Medulla oblongata (tissue), 1 donor: ENCODE measurements around the gene TMEM79.

Source experiments
- DNase-seq: peaks from one replicate; pipeline ENCODE4 v3.0.0-alpha.2; 2015; ENCODE audit errors: extremely low spot score

Gene TMEM79

GRCh38 chr1:156263288-156263655 is 20.9 kb upstream of the TMEM79 start:
- DNase-seq = no peak

- no peak for DNase-seq
Measured at GRCh38 chr1:156266051-156266450, 18.1 kb upstream of the TMEM79 start.

DNA sequence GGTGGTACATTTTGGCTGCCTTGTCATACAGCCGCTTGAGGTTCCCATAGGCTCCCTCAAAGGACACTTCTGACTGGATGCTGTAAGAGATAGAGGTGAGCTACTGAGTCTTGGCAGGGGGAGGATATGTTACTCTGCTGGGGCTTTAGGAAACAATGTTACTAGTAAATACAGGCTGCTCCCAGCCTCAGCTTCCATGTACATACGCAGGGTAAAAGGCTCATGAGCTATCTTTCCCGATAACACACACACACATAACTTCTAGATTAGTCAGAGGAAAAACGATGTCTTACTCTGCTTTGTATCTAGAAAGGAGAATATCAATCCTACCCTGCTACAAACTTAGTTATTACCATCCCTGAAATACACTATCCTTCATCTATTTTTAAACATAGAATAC is 15.8 kb upstream of the TMEM79 start:
- no peak for DNase-seq

- no peak for DNase-seq
Measured at GRCh38 chr1:156270314-156270713, 13.8 kb upstream of the TMEM79 start.

DNA sequence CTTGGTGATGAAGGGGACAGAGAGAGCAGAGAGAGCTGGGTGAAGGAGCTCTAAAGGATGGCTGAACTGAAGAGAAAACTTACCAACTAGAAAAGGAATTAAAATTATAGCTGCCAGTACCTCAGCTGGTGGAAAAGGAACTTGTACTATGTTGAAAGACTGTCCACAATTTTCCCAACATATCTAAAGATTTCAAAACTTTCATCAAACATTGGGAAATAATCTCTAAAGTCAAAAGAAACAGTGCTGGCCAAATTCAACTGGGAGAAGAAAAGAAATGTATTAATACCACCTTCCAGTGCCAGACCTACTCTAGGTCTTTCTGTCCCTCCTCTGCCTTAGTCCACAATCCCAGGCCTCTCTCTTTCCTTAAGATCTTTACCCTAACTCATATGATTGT is 7.6 kb upstream of the TMEM79 start:
- no peak for DNase-seq

- no peak for DNase-seq
Measured at GRCh38 chr1:156276966-156277381, 7.2 kb upstream of the TMEM79 start.

- no peak for DNase-seq
Measured at GRCh38 chr1:156279837-156280236, 4.3 kb upstream of the TMEM79 start.

GRCh38 chr1:156281281-156281680 is 2.8 kb upstream of the TMEM79 start:
- DNase-seq = no peak

- DNase-seq = peak; percentile 34
Measured at GRCh38 chr1:156281693-156282478, 2.2 kb upstream of the TMEM79 start.

DNA sequence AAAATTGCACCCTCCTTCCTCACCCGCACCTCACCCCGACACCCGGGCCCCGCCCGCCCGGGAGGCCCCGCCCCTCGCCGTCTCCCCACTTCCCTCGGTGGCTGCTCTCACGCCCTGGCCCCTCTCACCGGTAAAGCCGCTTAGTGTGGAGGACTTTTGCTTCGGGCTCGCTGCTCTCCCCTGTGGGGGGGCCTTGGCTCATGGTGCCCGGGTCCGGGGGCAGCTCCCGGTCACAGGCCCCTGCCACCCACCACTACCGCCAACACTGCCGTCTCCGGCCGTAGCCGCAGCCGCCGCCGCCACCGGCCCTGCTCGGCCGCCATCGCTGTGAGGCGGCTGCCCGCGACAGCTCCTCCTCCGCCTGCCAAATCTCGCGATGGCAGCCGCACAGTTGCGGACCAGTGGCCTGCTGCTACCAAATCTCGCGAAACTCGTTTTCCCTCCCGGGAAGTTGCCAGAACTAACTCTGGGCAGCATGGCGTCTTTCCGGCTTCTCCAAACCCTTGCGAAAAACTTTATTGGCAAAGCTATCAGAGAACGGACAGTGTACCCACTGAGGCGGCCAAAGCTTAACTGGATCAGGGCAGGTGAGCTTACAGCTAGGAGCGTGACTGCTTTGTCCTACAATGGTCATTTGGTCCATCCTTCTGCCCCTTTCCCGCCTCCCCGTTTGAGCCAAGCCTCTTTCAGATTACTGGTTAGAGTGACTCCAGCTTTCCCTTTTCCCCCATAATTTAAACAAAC is 1.5 kb upstream of the TMEM79 start, which contains the start of gene SMG5:
Gene SMG5, minus strand, starts transcription at position 347 of the 744 bp plus-strand sequence. Its CDS starts 145 bp downstream, at position 202.
- peak; percentile 99 for DNase-seq

- DNase-seq = no peak
Measured at GRCh38 chr1:156283521-156283920, 604 bp upstream of the TMEM79 start.

DNA sequence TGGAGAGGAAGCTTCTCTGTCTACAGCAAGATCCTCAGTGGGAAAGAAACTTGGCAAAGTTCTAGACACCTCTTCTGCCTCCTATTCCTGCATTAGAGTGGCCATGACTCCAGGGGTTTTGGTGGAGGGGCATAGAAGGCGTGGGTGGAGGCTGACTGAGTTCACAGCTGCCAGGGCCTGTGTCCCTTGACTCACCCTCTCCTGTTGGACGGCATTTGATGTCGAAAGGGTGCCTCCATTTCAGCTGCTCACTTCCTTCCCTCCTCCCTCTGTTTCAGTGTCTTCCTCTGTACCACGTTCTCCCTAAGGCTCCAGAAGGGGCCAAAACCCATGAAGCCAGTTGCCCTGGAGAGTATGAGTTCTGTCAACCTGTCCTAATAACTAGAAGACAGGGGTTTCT is 632 bp downstream of the TMEM79 start:
- no peak for DNase-seq

- no peak for DNase-seq
Measured at GRCh38 chr1:156285437-156285836, 1.3 kb downstream of the TMEM79 start.

DNA sequence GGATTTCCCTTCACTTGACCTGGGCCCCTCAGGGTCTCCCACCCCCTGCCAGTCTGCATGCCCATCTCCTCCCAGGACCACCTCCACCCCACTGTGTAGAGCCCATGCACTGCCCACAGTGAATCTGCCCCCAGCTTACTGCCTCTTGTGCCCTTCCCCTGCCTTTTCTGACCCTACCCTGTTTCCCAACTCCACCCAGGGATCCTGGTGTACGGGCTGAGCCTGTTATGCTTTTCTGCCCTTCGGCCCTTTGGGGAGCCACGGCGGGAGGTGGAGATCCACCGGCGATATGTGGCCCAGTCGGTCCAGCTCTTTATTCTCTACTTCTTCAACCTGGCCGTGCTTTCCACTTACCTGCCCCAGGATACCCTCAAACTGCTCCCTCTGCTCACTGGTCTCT is 1.9 kb downstream of the TMEM79 start:
- DNase-seq = no peak

DNA sequence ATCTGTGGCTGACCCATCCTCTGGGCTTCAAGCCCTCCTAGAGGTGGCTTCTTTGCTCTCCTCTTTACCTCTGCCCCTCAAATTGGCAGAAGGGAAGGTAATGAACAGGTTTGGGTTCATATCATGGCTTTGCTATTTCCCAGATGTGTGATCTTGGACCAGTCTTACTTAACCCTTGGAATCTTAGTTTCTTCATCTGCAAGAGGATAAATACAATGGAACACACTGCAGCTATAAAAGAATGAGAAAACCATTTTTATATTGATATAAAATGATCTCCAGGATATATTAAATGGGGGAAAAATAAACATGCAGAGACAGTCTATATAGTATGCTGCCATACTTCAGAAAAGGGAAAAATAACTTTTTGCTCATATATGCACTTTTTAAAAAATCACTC is 5.7 kb downstream of the TMEM79 start:
- no peak for DNase-seq

DNA sequence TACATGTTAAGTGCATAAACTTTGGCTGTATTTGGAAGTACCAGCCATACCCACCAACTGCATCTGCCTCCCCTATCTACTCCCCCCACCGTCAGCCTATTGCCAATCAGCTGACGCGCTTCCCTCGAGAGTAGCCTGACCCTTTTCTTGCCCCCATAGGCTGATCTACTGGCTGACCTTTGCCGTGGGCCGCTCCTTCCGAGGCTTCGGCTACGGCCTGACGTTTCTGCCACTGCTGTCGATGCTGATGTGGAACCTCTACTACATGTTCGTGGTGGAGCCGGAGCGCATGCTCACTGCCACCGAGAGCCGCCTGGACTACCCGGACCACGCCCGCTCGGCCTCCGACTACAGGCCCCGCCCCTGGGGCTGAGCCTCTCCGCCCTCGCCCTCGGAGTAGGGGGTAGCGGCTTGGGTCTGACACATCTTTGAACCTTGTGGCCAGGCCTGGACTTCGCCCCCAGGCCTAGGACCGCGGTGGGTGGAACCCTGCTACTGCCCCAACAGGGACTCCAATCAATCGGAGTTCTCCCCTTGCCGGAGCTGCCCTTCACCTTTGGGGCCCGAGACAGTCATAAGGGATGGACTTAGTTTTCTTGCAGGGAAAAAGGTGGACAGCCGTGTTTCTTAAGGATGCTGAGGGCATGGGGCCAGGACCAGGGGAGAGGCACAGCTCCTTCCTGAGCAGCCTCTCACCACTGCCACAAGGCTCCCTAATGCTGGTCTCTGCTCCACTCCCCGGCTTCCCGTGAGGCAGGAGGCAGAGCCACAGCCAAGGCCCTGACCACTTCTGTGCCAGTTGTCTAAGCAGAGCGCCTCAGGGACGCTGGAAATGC is 7.3 kb downstream of the TMEM79 start:
- DNase-seq = peak; percentile 86

- DNase-seq = no peak
Measured at GRCh38 chr1:156293098-156293434, 8.9 kb downstream of the TMEM79 start.

- DNase-seq = no peak
Measured at GRCh38 chr1:156293895-156294294, 9.8 kb downstream of the TMEM79 start.

- peak; percentile 81 for DNase-seq
Measured at GRCh38 chr1:156295391-156295947, 11.3 kb downstream of the TMEM79 start, which contains the start of gene GLMP. GLMP (minus strand) TSS chr1:156295679; CDS start chr1:156295645, 34 bp downstream.

- DNase-seq = no peak
Measured at GRCh38 chr1:156298852-156299357, 14.8 kb downstream of the TMEM79 start, which contains the start of gene VHLL. VHLL (minus strand) TSS chr1:156299307; CDS start chr1:156299189, 118 bp downstream.

GRCh38 chr1:156303241-156303640 is 19.1 kb downstream of the TMEM79 start:
- no peak for DNase-seq

DNA sequence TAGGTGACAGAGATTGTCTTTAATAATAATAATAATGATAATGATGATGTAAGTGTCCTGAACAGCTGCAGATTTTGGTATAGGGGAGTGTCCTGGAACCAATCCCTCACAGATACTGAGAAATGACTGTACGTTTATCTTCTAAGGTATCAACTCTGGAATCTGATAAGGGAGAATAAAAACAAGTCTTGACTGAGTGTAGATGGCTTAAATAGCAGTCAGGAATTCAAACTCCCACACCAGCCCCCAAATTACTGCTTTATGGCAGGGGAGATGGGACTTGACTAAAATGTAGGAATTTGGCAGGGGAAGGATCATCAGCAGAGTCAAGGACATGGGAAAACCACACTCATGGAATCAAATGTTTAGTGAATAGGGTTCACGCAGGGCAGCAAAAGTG is 21.1 kb downstream of the TMEM79 start:
- no peak for DNase-seq
